ENCODE data around the gene GCSAML. TPM values are rescaled to one million over a fixed set of nuclear protein-coding genes. Genes with fewer than 3 reads are reported as not detected.
A peak's percentile ranks its signal among the peaks of the same experiment; 100 is the strongest.

The GCSAML gene
- polyA plus RNA-seq, 3 donors = 0.16 TPM; not detected in 2

DNA sequence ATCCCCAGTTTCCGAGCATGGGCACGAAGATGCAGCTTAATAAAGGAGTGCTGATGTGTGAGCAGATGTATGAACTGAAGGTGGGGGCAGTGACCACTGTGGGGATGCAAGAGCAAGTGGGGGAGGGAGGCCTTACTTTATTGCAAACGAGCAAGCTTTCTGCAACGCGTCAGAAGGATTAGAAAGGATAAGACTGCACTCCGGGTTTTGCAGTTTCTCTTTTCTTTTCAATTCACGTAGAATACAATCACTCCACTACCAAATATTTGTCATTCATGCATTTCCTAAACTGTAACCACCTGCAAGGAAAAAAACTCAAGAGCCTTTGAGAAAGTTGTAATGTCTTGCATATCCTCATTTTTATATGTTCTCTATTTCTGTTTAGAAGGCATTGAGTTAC is 8.4 kb upstream of the GCSAML start:
- TF ChIP-seq, protein P1, sequence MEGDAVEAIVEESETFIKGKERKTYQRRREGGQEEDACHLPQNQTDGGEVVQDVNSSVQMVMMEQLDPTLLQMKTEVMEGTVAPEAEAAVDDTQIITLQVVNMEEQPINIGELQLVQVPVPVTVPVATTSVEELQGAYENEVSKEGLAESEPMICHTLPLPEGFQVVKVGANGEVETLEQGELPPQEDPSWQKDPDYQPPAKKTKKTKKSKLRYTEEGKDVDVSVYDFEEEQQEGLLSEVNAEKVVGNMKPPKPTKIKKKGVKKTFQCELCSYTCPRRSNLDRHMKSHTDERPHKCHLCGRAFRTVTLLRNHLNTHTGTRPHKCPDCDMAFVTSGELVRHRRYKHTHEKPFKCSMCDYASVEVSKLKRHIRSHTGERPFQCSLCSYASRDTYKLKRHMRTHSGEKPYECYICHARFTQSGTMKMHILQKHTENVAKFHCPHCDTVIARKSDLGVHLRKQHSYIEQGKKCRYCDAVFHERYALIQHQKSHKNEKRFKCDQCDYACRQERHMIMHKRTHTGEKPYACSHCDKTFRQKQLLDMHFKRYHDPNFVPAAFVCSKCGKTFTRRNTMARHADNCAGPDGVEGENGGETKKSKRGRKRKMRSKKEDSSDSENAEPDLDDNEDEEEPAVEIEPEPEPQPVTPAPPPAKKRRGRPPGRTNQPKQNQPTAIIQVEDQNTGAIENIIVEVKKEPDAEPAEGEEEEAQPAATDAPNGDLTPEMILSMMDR (IDR thresholded peaks at IDR 0.05) = no peak
- intact Hi-C loops (cut with micrococcal nuclease) = no loop called here
- H3K79me2 ChIP-seq (ENCODE audit: insufficient read depth, low read length) = no peaks in the 10 kb centered on the region
- no peaks in the 10 kb centered on the region for H4K20me1 ChIP-seq (ENCODE audit: insufficient read depth, low read length)
- Mint-ChIP-seq H3K9me3 (peaks cover 0 to 2% (median 0%) of the 10 kb centered on the region in 7 donors), H3K36me3 (no peaks in the 10 kb centered on the region), H3K4me1 (peaks cover 8% of the 10 kb centered on the region), H3K27ac (no peak overlapping the region), H3K4me3 (no peak overlapping the region), H3K27me3 (ENCODE audit: low read depth in 3 of 3) (peaks cover 0 to 4% (median 2%) of the 10 kb centered on the region in 3 donors)
- no peaks in the 10 kb centered on the region for H3K4me1 ChIP-seq (ENCODE audit: control insufficient read depth in 1 of 2, insufficient read depth in 2 of 2, low read length in 2 of 2)
- no peaks in the 10 kb centered on the region for H3K27me3 ChIP-seq (ENCODE audit: control insufficient read depth in 2 of 2, insufficient read depth in 2 of 2, low read length in 2 of 2)
- H3K9me3 ChIP-seq (replicated peaks in 1 of 2; ENCODE audit: control insufficient read depth in 1 of 2, insufficient read depth in 1 of 2, low read length in 2 of 2) = no peaks in the 10 kb centered on the region
- DNase-seq = no peak
- no peak overlapping the region for H3K4me2 ChIP-seq (replicated peaks; ENCODE audit: extremely low read depth, low read length, poor library complexity, severe bottlenecking)
- WGBS (ENCODE audit: insufficient coverage) = 7% methylated on average over 2 of the region's 7 CpGs
- no peak overlapping the region for H3K9ac ChIP-seq (ENCODE audit: insufficient read depth, low read length, poor library complexity, severe bottlenecking)
- H3K4me3 ChIP-seq (replicated peaks in 1 of 3; ENCODE audit: low read depth in 2 of 3, low read length in 3 of 3) = no peak overlapping the region
- H3K36me3 ChIP-seq (replicated peaks in 1 of 2; ENCODE audit: control insufficient read depth in 1 of 2, insufficient read depth in 2 of 2, low read length in 2 of 2) = no peaks in the 10 kb centered on the region
- H3K27ac ChIP-seq (ENCODE audit: low read depth in 1 of 2, low read length in 2 of 2) = no peak overlapping the region
- peak overlapping the region; percentile 15 for H2AFZ ChIP-seq (ENCODE audit: insufficient read depth, low read depth, low read length, poor library complexity, severe bottlenecking)

DNA sequence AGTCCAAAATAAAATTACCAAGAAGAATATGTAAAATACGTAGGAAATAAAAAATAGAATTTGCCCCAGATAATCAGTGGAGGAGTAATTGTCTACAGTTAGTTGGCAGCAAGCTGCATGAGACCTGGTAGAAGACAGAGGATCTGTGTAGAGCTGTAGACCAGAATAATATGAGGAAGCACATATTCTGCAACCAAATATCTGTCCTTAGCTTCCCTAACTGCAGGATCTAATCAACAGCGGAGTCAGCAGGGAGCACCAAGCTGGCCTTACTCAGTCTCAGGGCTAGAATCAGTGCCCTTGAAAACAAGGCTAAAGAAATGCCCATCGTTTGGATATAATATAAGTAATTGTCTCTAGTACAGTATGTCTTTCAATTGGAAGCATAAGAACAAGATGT is 6.1 kb upstream of the GCSAML start:
- intact Hi-C loops (cut with micrococcal nuclease) = no loop called here
- 60% methylated on average over 1 of the region's 3 CpGs for WGBS (ENCODE audit: insufficient coverage)

More for the DNA sequence above, 6.1 kb upstream of the GCSAML start:
- no peak for DNase-seq
- peaks cover 0 to 2% (median 0%) of the 10 kb centered on the region in 7 donors for H3K9me3 Mint-ChIP-seq
- H3K4me3 Mint-ChIP-seq = no peak overlapping the region
- TF ChIP-seq, protein P1 (IDR thresholded peaks at IDR 0.05) = no peak
- Histone ChIP-seq H3K9ac (ENCODE audit: insufficient read depth, low read length, poor library complexity, severe bottlenecking) (no peak overlapping the region), H3K27ac (ENCODE audit: low read depth in 1 of 2, low read length in 2 of 2) (no peak overlapping the region), H4K20me1 (ENCODE audit: insufficient read depth, low read length) (no peaks in the 10 kb centered on the region), H3K9me3 (replicated peaks in 1 of 2; ENCODE audit: control insufficient read depth in 1 of 2, insufficient read depth in 1 of 2, low read length in 2 of 2) (no peaks in the 10 kb centered on the region), H3K4me2 (replicated peaks; ENCODE audit: extremely low read depth, low read length, poor library complexity, severe bottlenecking) (no peak overlapping the region), H3K4me1 (ENCODE audit: control insufficient read depth in 1 of 2, insufficient read depth in 2 of 2, low read length in 2 of 2) (no peaks in the 10 kb centered on the region), H3K36me3 (replicated peaks in 1 of 2; ENCODE audit: control insufficient read depth in 1 of 2, insufficient read depth in 2 of 2, low read length in 2 of 2) (no peaks in the 10 kb centered on the region), H2AFZ (ENCODE audit: insufficient read depth, low read depth, low read length, poor library complexity, severe bottlenecking) (no peak overlapping the region), H3K27me3 (ENCODE audit: control insufficient read depth in 2 of 2, insufficient read depth in 2 of 2, low read length in 2 of 2) (no peaks in the 10 kb centered on the region), H3K79me2 (ENCODE audit: insufficient read depth, low read length) (no peaks in the 10 kb centered on the region), H3K4me3 (replicated peaks in 1 of 3; ENCODE audit: low read depth in 2 of 3, low read length in 3 of 3) (no peak overlapping the region)
- H3K27ac Mint-ChIP-seq = no peak overlapping the region
- H3K27me3 Mint-ChIP-seq (ENCODE audit: low read depth in 3 of 3) = peaks cover 4 to 9% (median 6%) of the 10 kb centered on the region in 3 donors
- H3K36me3 Mint-ChIP-seq = no peaks in the 10 kb centered on the region
- peaks cover 8% of the 10 kb centered on the region for H3K4me1 Mint-ChIP-seq
